Endothelial cell of umbilical vein (primary cell): ENCODE data around the gene C5AR2. TPM values are rescaled to one million over a fixed set of nuclear protein-coding genes. Genes with fewer than 3 reads are reported as not detected.

Experiments used
- BruUV-seq: library from RNA; stranded (reverse); fragments of 400-500 nt; replicated peaks from 2 replicates; lab custom pipeline; 2021; lab: Mats Ljungman, UMichigan
- CTCF ChIA-PET: fragments of 300-600, 350-600 bp; sonication (Branson Sonifier 250); formaldehyde crosslinking; loops from one replicate; lab custom pipeline; 2021; ENCODE audit warnings: antibody characterized with exemption, inconsistent platforms; lab: Charles Lee
- POLR2A ChIA-PET: fragments of 300-600, 350-600 bp; sonication (Branson Sonifier 250); formaldehyde crosslinking; loops from one replicate; lab custom pipeline; 2021; ENCODE audit warnings: antibody characterized with exemption, inconsistent platforms; lab: Charles Lee
- DNase-seq: peaks from one replicate; pipeline ENCODE4 v3.0.0-alpha.2; 2011; ENCODE audit warnings: low read depth, low spot score
- FAIRE-seq: peaks from 2 replicates; lab custom pipeline; 2011; peaks lifted over from hg19 to GRCh38; lab: Jason Lieb, UNC
- H2AFZ ChIP-seq: 2 replicates; pipeline ENCODE4 v1.6.0; 2012; ENCODE audit warnings: low read depth, low read length, control low read depth, inconsistent platforms
- H3K27ac ChIP-seq: 2 replicates; pipeline ENCODE4 v1.5.1; 2011; ENCODE audit warnings: low read depth, mild to moderate bottlenecking, control low read depth, low read length, moderate library complexity; ENCODE audit not compliant: insufficient read depth
- H3K27me3 ChIP-seq, 2 experiments: 2 replicates each; pipeline versions ENCODE4 v1.6.0 to v1.6.1; 2011; ENCODE audit warnings: low read length in 2 of 2, mixed read lengths in 1 of 2; ENCODE audit not compliant: control insufficient read depth in 2 of 2, insufficient read depth in 2 of 2
- H3K36me3 ChIP-seq, 2 experiments: 2 replicates in 1 of 2; 3 replicates in 1 of 2; pipeline ENCODE4 v1.5.1; 2011; ENCODE audit warnings: low read length in 2 of 2, mild to moderate bottlenecking in 1 of 2, moderate library complexity in 1 of 2; ENCODE audit not compliant: control insufficient read depth in 2 of 2, insufficient read depth in 2 of 2; ENCODE audit errors: extremely low read depth in 1 of 2
- H3K4me1 ChIP-seq: 3 replicates; pipeline ENCODE4 v1.5.1; 2011; ENCODE audit warnings: mild to moderate bottlenecking, low read length; ENCODE audit not compliant: control insufficient read depth, insufficient read depth; ENCODE audit errors: extremely low read depth
- H3K4me2 ChIP-seq: 2 replicates; pipeline ENCODE4 v1.6.1; 2011; ENCODE audit warnings: low read length, control low read depth, mixed read lengths; ENCODE audit not compliant: insufficient read depth
- H3K4me3 ChIP-seq, 3 experiments: fragments of 200-600 bp in 1 of 3; sonication (generic), shearing (Covaris generic) in 1 of 3; replicated peaks in 1 of 3; 2 replicates each; pipeline ENCODE4 v1.5.1; 2011 to 2016; ENCODE audit warnings: control low read depth in 3 of 3, low read length in 3 of 3, mild to moderate bottlenecking in 2 of 3, inconsistent platforms in 1 of 3, low read depth in 1 of 3, moderate library complexity in 1 of 3; ENCODE audit not compliant: insufficient read depth in 1 of 3
- H3K79me2 ChIP-seq: 2 replicates; pipeline ENCODE4 v1.6.0; 2012; ENCODE audit warnings: low read length, inconsistent platforms; ENCODE audit not compliant: control insufficient read depth, insufficient read depth
- H3K9ac ChIP-seq: replicated peaks from 2 replicates; pipeline ENCODE3; 2011; ENCODE audit warnings: low read length, control low read depth; ENCODE audit not compliant: insufficient read depth; ENCODE audit errors: extremely low read depth
- H3K9me1 ChIP-seq: replicated peaks from 3 replicates; pipeline ENCODE4 v1.6.0; 2011; ENCODE audit warnings: mild to moderate bottlenecking, low read length; ENCODE audit not compliant: control insufficient read depth, insufficient read depth; ENCODE audit errors: extremely low read depth
- H3K9me3 ChIP-seq: replicated peaks from 2 replicates; pipeline ENCODE4 v1.5.1; 2012; ENCODE audit warnings: low read length, inconsistent platforms; ENCODE audit not compliant: control insufficient read depth, insufficient read depth
- H4K20me1 ChIP-seq: replicated peaks from 2 replicates; pipeline ENCODE3; 2011; ENCODE audit warnings: mild to moderate bottlenecking, low read length; ENCODE audit not compliant: control insufficient read depth, insufficient read depth; ENCODE audit errors: extremely low read depth
- CTCF ChIP-seq, 2 donors: IDR thresholded peaks; 1 replicate in 1 of 2; 2 replicates in 1 of 2; pipeline ENCODE4 v1.5.1; 2011; ENCODE audit warnings: low read length in 2 of 2, mild to moderate bottlenecking in 2 of 2, moderate library complexity in 2 of 2, control low read depth in 1 of 2, inconsistent platforms in 1 of 2, low read depth in 1 of 2; ENCODE audit not compliant: insufficient read depth in 1 of 2; ENCODE audit errors: extremely low read depth in 1 of 2
- EZH2 ChIP-seq: IDR thresholded peaks from 2 replicates; pipeline ENCODE4 v1.6.1; 2012; ENCODE audit warnings: borderline replicate concordance, low read depth, mild to moderate bottlenecking, moderate library complexity, low read length, inconsistent platforms; ENCODE audit not compliant: severe bottlenecking
- FOS ChIP-seq: IDR thresholded peaks from 2 replicates; pipeline ENCODE4 v1.6.1; 2011; ENCODE audit warnings: mild to moderate bottlenecking, low read length, moderate library complexity, borderline replicate concordance; ENCODE audit not compliant: insufficient read depth
- GATA2 ChIP-seq: IDR thresholded peaks from 2 replicates; pipeline ENCODE4 v1.7.0; 2011; ENCODE audit warnings: low read depth, mild to moderate bottlenecking, moderate library complexity, mixed read lengths, low read length; ENCODE audit not compliant: insufficient read length, insufficient read depth
- JUN ChIP-seq: IDR thresholded peaks from 2 replicates; pipeline ENCODE4 v1.6.1; 2011; ENCODE audit warnings: borderline replicate concordance, low read depth; ENCODE audit not compliant: insufficient read length, insufficient read depth
- MAX ChIP-seq: IDR thresholded peaks from 2 replicates; pipeline ENCODE4 v1.6.1; 2011; ENCODE audit not compliant: insufficient read depth, insufficient read length
- MYC ChIP-seq: IDR thresholded peaks from one replicate; pipeline ENCODE4 v1.6.1; 2011; ENCODE audit warnings: mild to moderate bottlenecking, low read depth, low read length
- POLR2A ChIP-seq: IDR thresholded peaks from 2 replicates; pipeline ENCODE4 v1.6.1; 2012; ENCODE audit warnings: low read depth, mild to moderate bottlenecking, control low read depth, low read length
- POLR2AphosphoS5 ChIP-seq: IDR thresholded peaks from 2 replicates; pipeline ENCODE4 v1.6.1; 2012; ENCODE audit warnings: low read depth, mild to moderate bottlenecking, control low read depth, low read length, moderate library complexity; ENCODE audit not compliant: insufficient read depth
- dilution Hi-C: fragments of 300-500 bp; cut with MboI; formaldehyde crosslinking; loops from one replicate; pipeline ENCODE4 v1.15.0; 2019; ENCODE audit warnings: low sequenced_read_pairs; ENCODE audit not compliant: extremely low pct_ligation_motif_present
- intact Hi-C: fragments of 100-400 bp; cut with micrococcal nuclease; formaldehyde crosslinking; loops from one replicate; pipeline ENCODE4 v1.10.0; 2022
- polyA plus RNA-seq, 4 experiments: library from polyadenylated mRNA; depleted of rRNA in 3 of 4; stranded (reverse) in 3 of 4; unstranded in 1 of 4; fragments of >200 nt; gene quantifications; 2 replicates each; pipeline versions ENCODE4 v1.2.1 to v1.2.3, GENCODE V29; 2011 to 2012; ENCODE audit warnings: missing spikeins in 1 of 4
- total RNA-seq: library from RNA; stranded (reverse); gene quantifications from 2 replicates; pipeline ENCODE4 v1.2.3, GENCODE V29; 2021

The C5AR2 gene
- total and polyA plus RNA-seq, 2 donors (not counting 3 experiments of a cell fraction or from before 2014, with no cell fraction given) = not detected

GRCh38 chr19:47309038-47309437 is 22.9 kb upstream of the C5AR2 start:
- no peak for DNase-seq
- Histone ChIP-seq H3K4me3 (no peak overlapping the region), H3K36me3 (no peaks in the 10 kb centered on the region), H3K9me1 (no peaks in the 10 kb centered on the region), H3K27me3 (peaks cover 0 to 2% of the 10 kb centered on the region in 2 experiments), H2AFZ (no peak overlapping the region), H3K27ac (no peak overlapping the region), H3K4me2 (no peak overlapping the region), H3K9ac (no peak overlapping the region), H3K4me1 (no peaks in the 10 kb centered on the region), H3K9me3 (no peaks in the 10 kb centered on the region), H3K79me2 (no peaks in the 10 kb centered on the region), H4K20me1 (no peaks in the 10 kb centered on the region)
- ChIA-PET CTCF (interaction anchor here (0.6 to 2.1 kb wide), 7 partner anchors 24 to 708 kb away, joined by 3 to 7 read pairs (median 4); partner anchors contain the start of gene DHX34), POLR2A (no interaction called here)
- dilution Hi-C loops = no loop called here
- intact Hi-C loops = no loop called here
- TF ChIP-seq FOS (no peak), MYC (no peak), GATA2 (no peak), POLR2AphosphoS5 (no peak), POLR2A (no peak), JUN (no peak), CTCF (IDR thresholded peaks at IDR 0.05; ENCODE audit: extremely low read depth in 1 of 2, insufficient read depth in 1 of 2, low read depth in 1 of 2, low read length in 2 of 2) (no peak), EZH2 (no peak), MAX (no peak)
- BruUV-seq = no TSS peak
- no peak for FAIRE-seq
